HepG2 (cell line): Measurements from ENCODE around the gene NR1H3. TPM values are rescaled to one million over a fixed set of nuclear protein-coding genes. Genes with fewer than 3 reads are reported as not detected.

Source experiments
- ARID4A ChIP-seq: sonication (generic); formaldehyde crosslinking; IDR thresholded peaks from 2 replicates; pipeline ENCODE4 v1.5.0; 2020; ENCODE audit warnings: mild to moderate bottlenecking, missing genetic modification reagents, borderline replicate concordance
- CERS6 ChIP-seq: sonication (generic); formaldehyde crosslinking; IDR thresholded peaks from 2 replicates; pipeline ENCODE4 v1.5.0; 2020; ENCODE audit warnings: missing genetic modification reagents
- FIP1L1 ChIP-seq: fragments of 200-400 bp; formaldehyde crosslinking; IDR thresholded peaks from 2 replicates; pipeline ENCODE4 v1.6.1; 2018; ENCODE audit warnings: low read depth, mild to moderate bottlenecking, low read length, moderate library complexity, borderline replicate concordance; ENCODE audit not compliant: insufficient read depth
- FOXP4 ChIP-seq: sonication (generic); formaldehyde crosslinking; IDR thresholded peaks from 2 replicates; pipeline ENCODE4 v1.4.0; 2020; ENCODE audit warnings: missing genetic modification reagents
- PATZ1 ChIP-seq: sonication (generic); formaldehyde crosslinking; IDR thresholded peaks from 2 replicates; pipeline ENCODE4 v1.4.0; 2020; ENCODE audit warnings: missing genetic modification reagents
- SP140L ChIP-seq: sonication (generic); formaldehyde crosslinking; IDR thresholded peaks from 2 replicates; pipeline ENCODE4 v1.4.0; 2020; ENCODE audit warnings: missing genetic modification reagents, borderline replicate concordance
- SP4 ChIP-seq: sonication (generic); formaldehyde crosslinking; IDR thresholded peaks from 2 replicates; pipeline ENCODE4 v1.8.1; 2023; ENCODE audit warnings: mild to moderate bottlenecking, missing genetic modification reagents
- SRSF1 ChIP-seq: fragments of 200-400 bp; formaldehyde crosslinking; optimal IDR thresholded peaks from 2 replicates; pipeline ENCODE3; 2017; ENCODE audit warnings: mild to moderate bottlenecking, low read depth, low read length, moderate library complexity
- ZFP62 ChIP-seq: sonication (generic); formaldehyde crosslinking; IDR thresholded peaks from 2 replicates; pipeline ENCODE4 v1.4.0; 2020; ENCODE audit warnings: missing genetic modification reagents
- ZNF564 ChIP-seq: sonication (generic); formaldehyde crosslinking; IDR thresholded peaks from 2 replicates; pipeline ENCODE4 v1.8.1; 2023; ENCODE audit warnings: mild to moderate bottlenecking, missing genetic modification reagents
- ZNF687 ChIP-seq: sonication (generic); formaldehyde crosslinking; IDR thresholded peaks from 2 replicates; pipeline ENCODE4 v1.5.1; 2020; ENCODE audit warnings: mild to moderate bottlenecking, missing genetic modification reagents, moderate library complexity
- ZNF761 ChIP-seq: sonication (generic); formaldehyde crosslinking; conservative IDR thresholded peaks from 2 replicates; pipeline ENCODE4 v1.4.0; 2020; ENCODE audit warnings: mild to moderate bottlenecking, missing genetic modification reagents
- ZNF773 ChIP-seq: sonication (generic); formaldehyde crosslinking; IDR thresholded peaks from 2 replicates; pipeline ENCODE4 v1.4.0; 2020; ENCODE audit warnings: missing genetic modification reagents, borderline replicate concordance
- ZNF776 ChIP-seq: sonication (generic); formaldehyde crosslinking; IDR thresholded peaks from 2 replicates; pipeline ENCODE4 v1.4.0; 2020; ENCODE audit warnings: mild to moderate bottlenecking, missing genetic modification reagents
- polyA plus RNA-seq, 8 experiments: library from polyadenylated mRNA; depleted of rRNA in 3 of 8; stranded (reverse) in 7 of 8; unstranded in 1 of 8; fragments of >200 nt; fragmentation: Illumina TruSeq in 4 of 8; extraction: Trizol in 4 of 8; gene quantifications; 2 replicates each; pipeline versions ENCODE4 v1.2.1 to v1.2.3, GENCODE V29; 2011 to 2016; ENCODE audit warnings: low read depth in 4 of 8, missing spikeins in 1 of 8, mixed read lengths in 1 of 8; ENCODE audit not compliant: insufficient read depth in 1 of 8
- total RNA-seq, 5 experiments: library from RNA; depleted of rRNA; stranded (reverse); fragments of >200 nt; fragmentation: Illumina TruSeq; extraction: Trizol; gene quantifications; 2 replicates each; pipeline ENCODE4 v1.2.3, GENCODE V29; 2016; ENCODE audit warnings: low read depth in 1 of 5

Gene NR1H3
- total and polyA plus RNA-seq, 2 of the 13 experiments (the other 11 are each of a cell fraction or from before 2014, with no cell fraction given) = 41.8 to 102 TPM

GRCh38 chr11:47248664-47249377, 9.0 kb upstream of the NR1H3 start, which contains the start of gene ACP2 (continued):
- TF ChIP-seq ARID4A (CRISPR knock-in tag) (peak; percentile 92), SP4 (peak; percentile 85), ZNF761 (CRISPR knock-in tag) (peak; percentile 90), SP140L (CRISPR knock-in tag) (0 out of 2 replicates have a peak, but pooled peaks have one; percentile 31), ZNF564 (CRISPR knock-in tag) (peak; percentile 78; the same call in 1 of the 2 replicates), FOXP4 (CRISPR knock-in tag) (peak; percentile 55), FIP1L1 (peak; percentile 40; the same call in 1 of the 2 replicates), ZNF687 (CRISPR knock-in tag) (peak; percentile 97), PATZ1 (CRISPR knock-in tag) (peak; percentile 75; the same call in 1 of the 2 replicates), CERS6 (CRISPR knock-in tag) (no peak), ZNF773 (CRISPR knock-in tag) (no peak), SRSF1 (peak; percentile 74), ZFP62 (CRISPR knock-in tag) (no peak; the same call in 1 of the 2 replicates), ZNF776 (CRISPR knock-in tag) (peak; percentile 70; the same call in 1 of the 2 replicates)
